Neural progenitor cell (in vitro differentiated cells): Measurements from ENCODE around the gene KDM6B.

ENCODE experiments used
- CTCF ChIP-seq: fragments of 200-600 bp; sonication (generic); IDR thresholded peaks from 2 replicates; pipeline ENCODE4 v1.5.1; 2017; ENCODE audit warnings: antibody characterized with exemption, mild to moderate bottlenecking
- EZH2 ChIP-seq: fragments of 200-600 bp; sonication (generic); IDR thresholded peaks from 2 replicates; pipeline ENCODE4 v1.6.1; 2017; ENCODE audit warnings: antibody characterized with exemption, mild to moderate bottlenecking, moderate library complexity
- EZH2phosphoT487 ChIP-seq: fragments of 200-600 bp; sonication (generic); IDR thresholded peaks from 2 replicates; pipeline ENCODE4 v1.6.1; 2017; ENCODE audit warnings: antibody characterized with exemption

GRCh38 chr17:7824021-7824924, 9.7 kb upstream of the KDM6B start:
- no peak for TF ChIP-seq EZH2phosphoT487
- TF ChIP-seq CTCF, result no peak
- TF ChIP-seq EZH2, result no peak
